Progenitor cell of endocrine pancreas (in vitro differentiated cells): ENCODE measurements around the gene TEX30. TPM values are rescaled to one million over a fixed set of nuclear protein-coding genes. Genes with fewer than 3 reads are reported as not detected.

Experiments used
- DNase-seq: peaks from one replicate; pipeline ENCODE4 v3.0.0; 2021; ENCODE audit warnings: low spot score; ENCODE audit not compliant: unreplicated experiment
- H3K27ac Mint-ChIP-seq: 2 replicates; pipeline ENCODE4 v1.8.0; 2021; ENCODE audit warnings: mild to moderate bottlenecking, moderate library complexity, mixed read lengths
- H3K27me3 Mint-ChIP-seq: 2 replicates; pipeline ENCODE4 v1.8.0; 2021; ENCODE audit warnings: mixed read lengths
- H3K36me3 Mint-ChIP-seq: 2 replicates; pipeline ENCODE4 v1.8.0; 2022; ENCODE audit warnings: mixed read lengths; ENCODE audit not compliant: insufficient read depth
- H3K4me1 Mint-ChIP-seq: 2 replicates; pipeline ENCODE4 v1.8.0; 2021; ENCODE audit warnings: low read depth, mixed read lengths
- H3K4me3 Mint-ChIP-seq: 2 replicates; pipeline ENCODE4 v1.8.0; 2021; ENCODE audit warnings: low read depth, mild to moderate bottlenecking, moderate library complexity, mixed read lengths
- H3K9me3 Mint-ChIP-seq: 2 replicates; pipeline ENCODE4 v1.8.0; 2021; ENCODE audit warnings: low read depth, mixed read lengths
- total RNA-seq: library from RNA; stranded (reverse); gene quantifications from 2 replicates; pipeline ENCODE4 v1.2.1, GENCODE V29; 2021
- TF ChIP-seq, protein P1 (sequence below): fragments of 200-600 bp; sonication (generic); IDR thresholded peaks from one replicate; pipeline ENCODE4 v1.5.0; 2021; ENCODE audit warnings: antibody characterized with exemption, mild to moderate bottlenecking; ENCODE audit not compliant: unreplicated experiment

The TEX30 gene
- total RNA-seq, 1 donor from 2014 or later: 12.0 TPM

DNA sequence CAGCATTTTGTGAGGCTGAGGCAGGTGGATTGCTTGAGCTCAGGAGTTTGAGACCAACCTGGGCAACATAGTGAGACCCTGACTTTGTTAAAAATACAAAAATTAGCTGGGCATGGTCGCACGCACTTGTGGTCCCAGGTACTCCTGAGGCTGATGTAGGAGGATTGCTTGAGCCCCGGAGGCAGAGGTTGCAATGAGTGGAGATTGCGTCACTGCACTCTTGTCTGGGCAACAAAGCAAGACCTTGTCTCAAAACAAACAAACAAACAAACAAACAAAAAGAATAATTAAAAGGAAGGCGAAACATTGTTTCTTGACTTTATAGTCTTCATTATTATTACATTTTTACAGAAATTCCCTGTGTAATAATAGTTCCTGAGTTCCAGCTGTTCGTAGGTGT, 41.2 kb upstream of the TEX30 start:
- Mint-ChIP-seq H3K36me3 (peaks cover 10% of the 10 kb centered on the region), H3K27ac (no peak overlapping the region), H3K4me3 (no peak overlapping the region), H3K27me3 (no peaks in the 10 kb centered on the region), H3K9me3 (peaks cover 3% of the 10 kb centered on the region), H3K4me1 (peaks cover 12% of the 10 kb centered on the region)
- TF ChIP-seq, protein P1, sequence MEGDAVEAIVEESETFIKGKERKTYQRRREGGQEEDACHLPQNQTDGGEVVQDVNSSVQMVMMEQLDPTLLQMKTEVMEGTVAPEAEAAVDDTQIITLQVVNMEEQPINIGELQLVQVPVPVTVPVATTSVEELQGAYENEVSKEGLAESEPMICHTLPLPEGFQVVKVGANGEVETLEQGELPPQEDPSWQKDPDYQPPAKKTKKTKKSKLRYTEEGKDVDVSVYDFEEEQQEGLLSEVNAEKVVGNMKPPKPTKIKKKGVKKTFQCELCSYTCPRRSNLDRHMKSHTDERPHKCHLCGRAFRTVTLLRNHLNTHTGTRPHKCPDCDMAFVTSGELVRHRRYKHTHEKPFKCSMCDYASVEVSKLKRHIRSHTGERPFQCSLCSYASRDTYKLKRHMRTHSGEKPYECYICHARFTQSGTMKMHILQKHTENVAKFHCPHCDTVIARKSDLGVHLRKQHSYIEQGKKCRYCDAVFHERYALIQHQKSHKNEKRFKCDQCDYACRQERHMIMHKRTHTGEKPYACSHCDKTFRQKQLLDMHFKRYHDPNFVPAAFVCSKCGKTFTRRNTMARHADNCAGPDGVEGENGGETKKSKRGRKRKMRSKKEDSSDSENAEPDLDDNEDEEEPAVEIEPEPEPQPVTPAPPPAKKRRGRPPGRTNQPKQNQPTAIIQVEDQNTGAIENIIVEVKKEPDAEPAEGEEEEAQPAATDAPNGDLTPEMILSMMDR: no peak
- DNase-seq: no peak

DNA sequence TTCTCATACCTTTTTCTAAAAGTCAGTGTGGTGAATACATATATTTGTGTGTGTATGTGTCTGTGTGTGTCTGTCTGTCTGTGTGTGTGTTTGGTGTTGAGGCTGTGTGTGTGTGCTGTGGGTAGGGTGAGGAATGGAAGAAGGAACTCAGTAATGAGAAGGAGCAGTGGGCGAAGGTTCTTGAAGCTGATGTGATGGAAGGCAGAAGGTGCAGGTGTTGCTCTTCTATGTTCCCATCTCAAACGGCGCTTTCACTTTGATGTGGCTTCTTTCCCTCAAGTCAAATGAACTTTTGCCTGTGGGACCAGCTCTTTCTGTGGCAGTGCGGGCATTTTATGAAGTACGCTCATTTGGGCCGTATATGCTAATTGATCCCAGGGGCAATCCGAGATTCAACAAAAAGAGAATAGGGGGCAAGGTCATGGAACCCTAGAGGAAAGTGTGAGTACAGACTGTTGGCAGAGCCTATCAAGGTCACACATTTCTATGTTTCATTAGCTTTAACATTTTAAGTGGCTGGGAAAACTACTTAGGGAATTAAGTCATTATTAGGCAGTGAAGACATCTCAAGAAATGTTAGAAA, 40.5 kb upstream of the TEX30 start:
- Mint-ChIP-seq H3K9me3 (peaks cover 3% of the 10 kb centered on the region), H3K27ac (peak overlapping the region; percentile 3), H3K4me1 (peaks cover 12% of the 10 kb centered on the region), H3K4me3 (no peak overlapping the region), H3K36me3 (peaks cover 10% of the 10 kb centered on the region), H3K27me3 (no peaks in the 10 kb centered on the region)
- no peak for DNase-seq
- TF ChIP-seq, protein P1: no peak

DNA sequence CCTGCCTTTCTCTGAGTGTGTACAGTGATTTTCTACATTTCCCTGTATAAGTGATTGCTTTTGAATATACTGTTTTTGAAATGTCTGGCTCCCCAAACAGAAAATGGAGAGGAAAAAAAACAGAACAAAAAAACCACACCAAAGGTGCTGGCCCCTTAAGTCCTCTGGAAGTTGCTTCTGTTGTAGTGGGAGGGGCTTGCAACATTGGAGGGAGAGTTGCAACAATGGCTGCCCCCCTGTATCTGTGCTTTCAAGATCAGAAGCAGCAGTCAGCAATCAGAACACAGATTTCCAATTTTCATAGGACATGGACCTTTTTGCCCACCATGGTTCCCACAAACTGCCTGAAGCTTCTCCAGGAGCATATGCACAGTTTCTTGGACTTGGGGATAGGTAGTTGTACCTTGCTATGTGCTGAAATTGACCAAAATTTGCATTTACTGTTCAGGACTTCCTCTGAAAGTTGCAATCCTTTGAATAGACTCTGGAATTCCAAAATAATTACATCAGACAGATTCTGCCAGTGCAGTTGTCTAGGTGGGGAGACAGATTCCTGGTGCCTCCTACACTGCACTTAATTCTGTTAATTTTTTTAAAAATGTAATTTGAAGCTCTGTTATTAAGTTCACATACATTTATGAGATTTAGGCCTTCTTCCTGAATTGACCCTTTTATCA, 39.2 kb upstream of the TEX30 start:
- Mint-ChIP-seq H3K27me3 (no peaks in the 10 kb centered on the region), H3K27ac (no peak overlapping the region), H3K9me3 (peaks cover 3% of the 10 kb centered on the region), H3K36me3 (peaks cover 11% of the 10 kb centered on the region), H3K4me3 (no peak overlapping the region), H3K4me1 (peaks cover 2% of the 10 kb centered on the region)
- DNase-seq: no peak
- TF ChIP-seq, protein P1: no peak

DNA sequence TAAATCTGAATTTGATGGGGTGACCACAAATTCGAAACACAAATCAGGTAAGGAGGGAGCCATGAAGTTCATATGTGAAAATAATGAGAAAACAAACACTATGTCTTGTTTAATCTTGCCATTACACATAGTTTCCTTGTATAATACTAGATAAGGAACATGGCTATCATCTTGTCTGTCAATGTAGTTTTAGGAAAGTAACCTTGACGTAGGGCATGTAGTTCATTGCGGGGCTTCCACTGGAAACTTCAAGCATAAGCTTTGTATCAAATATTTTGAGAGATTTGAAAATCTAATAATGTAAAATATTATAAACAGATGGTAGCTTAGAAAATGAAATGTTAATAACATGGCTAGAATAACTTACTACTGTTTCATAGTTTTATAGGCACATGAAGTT, 34.1 kb upstream of the TEX30 start:
- no peak overlapping the region for H3K4me3 Mint-ChIP-seq
- TF ChIP-seq, protein P1: no peak

DNA sequence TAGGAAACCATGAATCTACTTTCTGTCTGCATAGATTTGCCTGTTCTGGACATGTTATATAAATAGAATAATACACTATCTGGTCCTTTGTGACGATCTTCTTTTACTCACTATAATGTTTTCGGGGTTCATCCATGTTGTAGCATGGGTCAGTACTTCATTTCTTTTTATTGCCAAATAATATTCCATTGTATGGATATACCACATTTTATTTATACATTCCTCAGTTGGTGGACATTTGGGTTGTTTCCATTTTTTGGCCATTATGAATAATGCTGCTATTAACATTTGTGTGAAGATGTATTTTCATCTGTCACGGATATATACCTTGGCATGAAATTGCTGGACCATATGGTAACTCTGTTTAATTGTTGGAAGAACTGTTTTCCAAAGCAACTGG, 32.1 kb upstream of the TEX30 start:
- Mint-ChIP-seq H3K36me3 (peaks cover 15% of the 10 kb centered on the region), H3K4me3 (no peak overlapping the region), H3K27me3 (no peaks in the 10 kb centered on the region), H3K27ac (no peak overlapping the region), H3K9me3 (peaks cover 7% of the 10 kb centered on the region), H3K4me1 (peaks cover 3% of the 10 kb centered on the region)
- no peak for DNase-seq
- TF ChIP-seq, protein P1: no peak

More for the DNA sequence above, 34.1 kb upstream of the TEX30 start:
- no peak for DNase-seq
- Mint-ChIP-seq H3K36me3 (peaks cover 21% of the 10 kb centered on the region), H3K27me3 (no peaks in the 10 kb centered on the region), H3K27ac (no peak overlapping the region), H3K4me1 (no peaks in the 10 kb centered on the region), H3K9me3 (peaks cover 7% of the 10 kb centered on the region)
